ENCODE data around the gene PKP4.
"Not testable (repeated sequence)": the region's sequence is repeated elsewhere in the genome, so short reads cannot be mapped to it uniquely, and the experiment has no call there.

- not testable (repeated sequence) for TF ChIP-seq CTCF, POLR2A, EP300 (IDR thresholded peaks at IDR 0.05)
These were observed 17.8 kb downstream of the PKP4 start for GRCh38 chr2:158474526-158475011.

Data from ovary (tissue), 3 donors.